RWPE2 (cell line): ENCODE results near the gene TNFSF15.

Experiments used
- ATAC-seq: fragments of 200-7000 bp; cut with Tn5 transposase; 3 replicates; pipeline ENCODE4 v1.9.1; 2021; ENCODE audit warnings: low read depth
- DNase-seq: peaks from one replicate; pipeline ENCODE4 v3.0.0-alpha.2; 2020; ENCODE audit warnings: low spot score
- H3K27ac ChIP-seq: fragments of 450-650 bp; 2 replicates; pipeline ENCODE4 v1.5.1; 2017; ENCODE audit warnings: mild to moderate bottlenecking; ENCODE audit not compliant: poor library complexity, severe bottlenecking
- H3K27me3 ChIP-seq: fragments of 250-450 bp; sonication (Bioruptor Pico); 2 replicates; pipeline ENCODE4 v1.5.1; 2021; ENCODE audit warnings: mild to moderate bottlenecking, moderate library complexity; ENCODE audit not compliant: insufficient read depth, poor library complexity, severe bottlenecking
- H3K36me3 ChIP-seq: fragments of 250-450 bp; sonication (Bioruptor Pico); 2 replicates; pipeline ENCODE4 v1.5.1; 2020; ENCODE audit warnings: low read depth, mild to moderate bottlenecking, moderate library complexity
- H3K4me1 ChIP-seq: fragments of 250-450 bp; sonication (Bioruptor Pico); 2 replicates; pipeline ENCODE4 v1.5.1; 2021; ENCODE audit warnings: mild to moderate bottlenecking, moderate library complexity; ENCODE audit not compliant: insufficient read depth, poor library complexity, severe bottlenecking
- H3K4me3 ChIP-seq: fragments of 250-450 bp; sonication (Bioruptor Pico); 2 replicates; pipeline ENCODE4 v1.5.1; 2021; ENCODE audit warnings: mild to moderate bottlenecking, moderate library complexity; ENCODE audit not compliant: severe bottlenecking
- H3K9me3 ChIP-seq: fragments of 250-450 bp; sonication (Bioruptor Pico); 2 replicates; pipeline ENCODE4 v1.5.1; 2021; ENCODE audit warnings: mild to moderate bottlenecking, moderate library complexity; ENCODE audit not compliant: severe bottlenecking
- TF ChIP-seq, protein P1 (sequence below): fragments of 450-650 bp; IDR thresholded peaks from one replicate; pipeline ENCODE4 v1.5.1; 2017; ENCODE audit warnings: mild to moderate bottlenecking, moderate library complexity; ENCODE audit not compliant: poor library complexity, severe bottlenecking

Gene TNFSF15

DNA sequence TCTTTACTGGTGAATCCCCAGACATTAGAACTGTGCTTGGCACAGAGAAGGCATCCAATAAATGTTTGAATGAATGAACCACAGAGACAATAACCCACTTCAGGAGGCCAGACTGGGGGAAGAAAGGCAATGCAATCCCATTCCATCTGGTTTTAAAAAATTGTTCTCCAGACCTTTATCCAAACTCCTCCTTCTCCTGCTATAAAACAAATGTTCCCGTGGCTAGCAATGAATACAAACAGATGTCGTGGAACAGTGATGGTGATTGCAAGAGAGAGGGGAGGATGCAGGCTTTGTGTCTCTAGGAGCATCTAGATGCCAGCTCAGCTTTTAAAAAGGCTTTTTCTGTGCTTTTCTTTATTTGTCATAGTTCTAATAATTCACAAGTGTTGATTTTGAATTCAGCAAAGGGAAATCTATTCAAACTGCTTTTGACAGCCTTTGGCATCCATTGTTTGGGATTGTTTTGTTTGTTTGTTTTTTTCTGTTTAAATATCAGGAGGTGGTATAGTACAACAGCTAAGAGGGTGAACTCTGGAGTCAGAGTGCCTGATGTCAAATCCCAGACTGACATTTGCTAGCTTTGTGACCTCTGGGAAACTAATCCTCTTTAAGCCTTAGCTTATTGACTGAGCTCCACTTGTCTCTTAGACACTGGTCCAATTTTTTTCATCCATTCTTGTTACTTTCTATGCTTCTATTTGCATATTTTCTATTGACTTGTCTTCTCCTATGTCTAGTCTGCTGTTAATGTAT is 59.1 kb downstream of the TNFSF15 start:
- DNase-seq (no peak), ATAC-seq (no peak)
- TF ChIP-seq, protein P1, sequence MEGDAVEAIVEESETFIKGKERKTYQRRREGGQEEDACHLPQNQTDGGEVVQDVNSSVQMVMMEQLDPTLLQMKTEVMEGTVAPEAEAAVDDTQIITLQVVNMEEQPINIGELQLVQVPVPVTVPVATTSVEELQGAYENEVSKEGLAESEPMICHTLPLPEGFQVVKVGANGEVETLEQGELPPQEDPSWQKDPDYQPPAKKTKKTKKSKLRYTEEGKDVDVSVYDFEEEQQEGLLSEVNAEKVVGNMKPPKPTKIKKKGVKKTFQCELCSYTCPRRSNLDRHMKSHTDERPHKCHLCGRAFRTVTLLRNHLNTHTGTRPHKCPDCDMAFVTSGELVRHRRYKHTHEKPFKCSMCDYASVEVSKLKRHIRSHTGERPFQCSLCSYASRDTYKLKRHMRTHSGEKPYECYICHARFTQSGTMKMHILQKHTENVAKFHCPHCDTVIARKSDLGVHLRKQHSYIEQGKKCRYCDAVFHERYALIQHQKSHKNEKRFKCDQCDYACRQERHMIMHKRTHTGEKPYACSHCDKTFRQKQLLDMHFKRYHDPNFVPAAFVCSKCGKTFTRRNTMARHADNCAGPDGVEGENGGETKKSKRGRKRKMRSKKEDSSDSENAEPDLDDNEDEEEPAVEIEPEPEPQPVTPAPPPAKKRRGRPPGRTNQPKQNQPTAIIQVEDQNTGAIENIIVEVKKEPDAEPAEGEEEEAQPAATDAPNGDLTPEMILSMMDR, result no peak
- no peaks in the 10 kb centered on the region for H3K27me3 ChIP-seq
- peaks cover 5% of the 10 kb centered on the region for H3K4me1 ChIP-seq
- H3K36me3 ChIP-seq, result no peaks in the 10 kb centered on the region
- H3K9me3 ChIP-seq, result peaks cover 4% of the 10 kb centered on the region
- H3K4me3 ChIP-seq, result no peak overlapping the region
- no peak overlapping the region for H3K27ac ChIP-seq

DNA sequence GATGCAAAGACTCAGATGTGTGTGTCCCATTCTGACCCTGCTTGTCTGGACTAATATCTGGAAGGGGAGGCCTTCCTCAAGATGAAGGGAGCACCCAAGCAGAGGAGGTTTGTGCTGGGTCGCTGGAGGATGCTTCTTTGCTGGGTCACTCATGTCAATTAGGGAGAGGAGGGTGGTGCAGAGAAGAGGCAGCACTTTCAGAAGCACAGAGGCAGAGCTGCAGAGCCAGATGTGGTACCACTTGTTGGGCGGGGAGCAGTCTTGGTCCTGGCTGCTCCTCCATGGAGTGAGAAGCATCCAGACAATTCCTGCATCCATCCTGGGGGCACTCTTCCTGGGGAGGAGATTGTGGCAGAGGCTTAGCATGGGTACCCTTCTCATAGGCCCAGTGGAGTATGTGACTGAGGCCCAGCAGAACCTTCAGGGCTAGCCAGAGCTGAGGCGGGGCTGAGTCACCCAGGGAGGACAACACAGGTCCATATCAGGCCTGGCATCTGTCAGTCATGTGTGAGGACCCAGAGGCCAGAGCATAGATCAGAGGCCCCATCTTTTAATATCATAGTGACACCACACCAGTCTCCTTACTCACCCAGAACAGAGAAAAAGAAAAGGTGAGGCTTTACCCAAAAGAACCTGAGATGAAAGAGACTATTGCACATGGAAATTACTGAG is 59.8 kb downstream of the TNFSF15 start:
- H3K27ac ChIP-seq, result no peak overlapping the region
- H3K36me3 ChIP-seq, result no peaks in the 10 kb centered on the region
- H3K9me3 ChIP-seq, result peaks cover 4% of the 10 kb centered on the region
- DNase-seq (no peak), ATAC-seq (no peak)
- peaks cover 5% of the 10 kb centered on the region for H3K4me1 ChIP-seq
- TF ChIP-seq, protein P1, result no peak
- H3K27me3 ChIP-seq, result no peaks in the 10 kb centered on the region
- no peak overlapping the region for H3K4me3 ChIP-seq

DNA sequence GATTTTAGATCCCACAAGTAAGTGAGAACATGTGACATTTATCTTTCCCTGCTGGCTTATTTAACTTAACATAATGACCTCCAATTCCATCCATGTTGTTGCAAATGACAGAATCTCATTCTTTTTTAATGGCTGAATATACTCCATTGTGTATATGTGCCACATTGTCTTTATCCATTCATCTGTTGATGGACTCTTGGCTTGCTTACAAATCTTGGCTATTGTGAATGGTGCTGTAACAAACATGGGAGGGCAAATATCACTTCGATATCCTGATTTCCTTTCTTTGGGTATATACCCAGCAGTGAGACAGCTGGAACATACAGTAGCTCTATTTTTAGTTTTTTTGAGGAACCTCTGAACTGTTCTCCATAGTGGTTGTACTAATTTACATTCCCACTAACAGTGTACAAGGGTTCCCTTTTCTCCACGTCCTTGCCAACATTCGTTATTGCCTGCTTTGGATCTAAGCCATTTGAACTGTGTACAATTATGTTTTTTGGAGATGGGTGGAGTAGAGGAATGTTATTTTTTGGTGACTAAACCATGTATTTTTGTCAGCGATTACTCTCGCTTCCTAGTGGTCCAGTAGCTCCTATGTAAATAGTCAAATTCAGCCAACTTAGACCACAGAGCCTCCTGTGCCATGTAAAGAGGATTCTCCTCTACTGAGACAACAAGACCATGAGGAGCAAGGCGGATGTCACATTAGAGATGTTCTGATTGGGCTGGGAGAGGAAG is 60.6 kb downstream of the TNFSF15 start:
- Histone ChIP-seq H3K4me1 (peaks cover 5% of the 10 kb centered on the region), H3K27ac (no peak overlapping the region), H3K27me3 (no peaks in the 10 kb centered on the region), H3K4me3 (no peak overlapping the region), H3K9me3 (peaks cover 4% of the 10 kb centered on the region), H3K36me3 (no peaks in the 10 kb centered on the region)
- TF ChIP-seq, protein P1, result no peak
- no peak for DNase-seq
- ATAC-seq, result no peak

DNA sequence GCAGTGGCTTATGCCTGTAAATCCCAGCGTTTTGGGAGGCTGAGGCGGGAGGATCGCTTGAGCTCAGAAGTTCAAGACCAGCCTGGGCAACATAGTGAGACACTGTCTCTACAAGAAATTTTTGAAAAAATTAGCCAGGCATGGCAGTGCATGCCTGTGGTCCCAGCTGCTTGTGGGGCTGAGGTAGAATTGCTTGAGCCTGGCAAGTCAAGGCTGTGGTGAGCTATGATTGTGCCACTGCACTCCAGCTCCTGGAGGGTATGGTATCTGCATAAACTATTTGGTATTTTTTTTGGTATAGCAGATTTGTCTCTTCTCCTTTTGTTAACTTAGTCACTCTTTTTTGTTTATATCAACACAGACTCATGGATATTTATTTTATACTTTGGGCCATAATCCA is 62.4 kb downstream of the TNFSF15 start:
- no peaks in the 10 kb centered on the region for H3K27me3 ChIP-seq
- H3K27ac ChIP-seq, result no peak overlapping the region
- no peaks in the 10 kb centered on the region for H3K36me3 ChIP-seq
- H3K4me1 ChIP-seq, result peaks cover 5% of the 10 kb centered on the region
- no peak overlapping the region for H3K4me3 ChIP-seq
- DNase-seq, result no peak
- TF ChIP-seq, protein P1, result no peak
- no peak for ATAC-seq
- H3K9me3 ChIP-seq, result peaks cover 4% of the 10 kb centered on the region
